H9 (cell line): ENCODE data around the gene DNAJB4. TPM values are rescaled to one million over a fixed set of nuclear protein-coding genes. Genes with fewer than 3 reads are reported as not detected.

Source experiments
- DNase-seq: peaks from one replicate; pipeline ENCODE4 v3.0.0-alpha.2; 2017
- H2AFZ ChIP-seq: one replicate; pipeline ENCODE4 v1.6.1; 2013; ENCODE audit warnings: mild to moderate bottlenecking, low read length, control low read depth, moderate library complexity
- H2AK5ac ChIP-seq: 2 replicates; pipeline ENCODE4 v1.6.1; 2013; ENCODE audit warnings: low read length, control low read depth, mixed read lengths; ENCODE audit not compliant: insufficient read length
- H2BK120ac ChIP-seq: one replicate; pipeline ENCODE4 v1.6.1; 2013; ENCODE audit warnings: low read depth, mild to moderate bottlenecking, low read length, control low read depth, inconsistent platforms; ENCODE audit not compliant: poor library complexity, severe bottlenecking
- H2BK12ac ChIP-seq: 2 replicates; pipeline ENCODE4 v1.6.1; 2013; ENCODE audit warnings: low read length, control low read depth, mixed read lengths, low read depth; ENCODE audit not compliant: insufficient read length
- H2BK15ac ChIP-seq: 2 replicates; pipeline ENCODE4 v1.6.1; 2013; ENCODE audit warnings: low read depth, low read length, control low read depth
- H2BK20ac ChIP-seq: one replicate; pipeline ENCODE4 v1.6.1; 2013; ENCODE audit warnings: low read depth, mild to moderate bottlenecking, low read length, control low read depth, inconsistent platforms; ENCODE audit not compliant: poor library complexity, severe bottlenecking
- H2BK5ac ChIP-seq: 2 replicates; pipeline ENCODE4 v1.6.1; 2013; ENCODE audit warnings: low read length, control low read depth, mixed read lengths; ENCODE audit not compliant: insufficient read length
- H3K14ac ChIP-seq: 2 replicates; pipeline ENCODE4 v1.6.1; 2013; ENCODE audit warnings: low read length, control low read depth; ENCODE audit not compliant: insufficient read depth
- H3K18ac ChIP-seq: 2 replicates; pipeline ENCODE4 v1.6.1; 2013; ENCODE audit warnings: low read depth, mild to moderate bottlenecking, mixed read lengths, low read length, control low read depth; ENCODE audit not compliant: insufficient read length
- H3K23ac ChIP-seq: 2 replicates; pipeline ENCODE4 v1.6.1; 2013; ENCODE audit warnings: low read length, control low read depth, mixed read lengths, low read depth; ENCODE audit not compliant: insufficient read length
- H3K23me2 ChIP-seq: 2 replicates; pipeline ENCODE4 v1.6.1; 2013; ENCODE audit warnings: low read depth, mild to moderate bottlenecking, mixed read lengths, low read length, control low read depth; ENCODE audit not compliant: insufficient read length, poor library complexity, severe bottlenecking
- H3K27ac ChIP-seq: 2 replicates; pipeline ENCODE4 v1.5.1; 2013; ENCODE audit warnings: low read length, control low read depth, mixed read lengths, low read depth; ENCODE audit not compliant: insufficient read length
- H3K27me3 ChIP-seq: 2 replicates; pipeline ENCODE4 v1.6.1; 2013; ENCODE audit warnings: low read length, control low read depth, inconsistent platforms; ENCODE audit not compliant: insufficient read depth
- H3K4ac ChIP-seq: 2 replicates; pipeline ENCODE4 v1.6.1; 2013; ENCODE audit warnings: low read depth, mild to moderate bottlenecking, control low read depth, inconsistent platforms, low read length, moderate library complexity
- H3K4me1 ChIP-seq: 2 replicates; pipeline ENCODE4 v1.6.1; 2013; ENCODE audit warnings: low read length, control low read depth, inconsistent platforms; ENCODE audit not compliant: insufficient read depth
- H3K4me2 ChIP-seq: 2 replicates; pipeline ENCODE4 v1.6.1; 2013; ENCODE audit warnings: low read length, control low read depth, mixed read lengths; ENCODE audit not compliant: insufficient read length, insufficient read depth
- H3K56ac ChIP-seq: 2 replicates; pipeline ENCODE4 v1.6.1; 2013; ENCODE audit warnings: low read depth, mild to moderate bottlenecking, mixed read lengths, low read length, control low read depth; ENCODE audit not compliant: insufficient read length
- H3K79me1 ChIP-seq: 2 replicates; pipeline ENCODE4 v1.6.1; 2013; ENCODE audit warnings: low read depth, mild to moderate bottlenecking, moderate library complexity, low read length, control low read depth, inconsistent platforms; ENCODE audit not compliant: insufficient read depth, poor library complexity, severe bottlenecking
- H3K79me2 ChIP-seq: 2 replicates; pipeline ENCODE4 v1.6.1; 2013; ENCODE audit warnings: low read length, control low read depth, inconsistent platforms; ENCODE audit not compliant: insufficient read depth
- H3K9ac ChIP-seq: 2 replicates; pipeline ENCODE4 v1.6.1; 2013; ENCODE audit warnings: low read length, control low read depth, mixed read lengths; ENCODE audit not compliant: insufficient read length; ENCODE audit errors: extremely low read depth
- H3K9me3 ChIP-seq: one replicate; pipeline ENCODE4 v1.6.1; 2013; ENCODE audit warnings: low read depth, low read length, inconsistent platforms; ENCODE audit not compliant: control insufficient read depth
- H3T11ph ChIP-seq: one replicate; pipeline ENCODE4 v1.6.1; 2013; ENCODE audit warnings: mild to moderate bottlenecking, low read length, control low read depth, inconsistent platforms
- H4K20me1 ChIP-seq: one replicate; pipeline ENCODE4 v1.6.1; 2013; ENCODE audit not compliant: control insufficient read depth, insufficient read length, insufficient read depth
- H4K5ac ChIP-seq: 2 replicates; pipeline ENCODE4 v1.6.1; 2013; ENCODE audit warnings: low read depth, mild to moderate bottlenecking, mixed read lengths, low read length, control low read depth; ENCODE audit not compliant: insufficient read length
- H4K8ac ChIP-seq: replicated peaks from 2 replicates; pipeline ENCODE4 v1.6.1; 2013; ENCODE audit warnings: low read length, control low read depth, mixed read lengths, low read depth; ENCODE audit not compliant: insufficient read length
- H4K91ac ChIP-seq: 2 replicates; pipeline ENCODE4 v1.6.1; 2013; ENCODE audit warnings: low read depth, mild to moderate bottlenecking, moderate library complexity, mixed read lengths, low read length, control low read depth; ENCODE audit not compliant: insufficient read length
- H3K27ac Mint-ChIP-seq, 3 experiments: 2 replicates in 2 of 3; 3 replicates in 1 of 3; pipeline ENCODE4 v1.8.0; 2020 to 2021; ENCODE audit warnings: mixed read lengths in 3 of 3, mild to moderate bottlenecking in 1 of 3, moderate library complexity in 1 of 3
- H3K27me3 Mint-ChIP-seq: 2 replicates; pipeline ENCODE4 v1.8.0; 2021; ENCODE audit warnings: low read depth, mild to moderate bottlenecking, moderate library complexity, mixed read lengths
- H3K36me3 Mint-ChIP-seq, 3 experiments: 2 replicates in 2 of 3; 3 replicates in 1 of 3; pipeline ENCODE4 v1.8.0; 2020 to 2021; ENCODE audit warnings: low read depth in 3 of 3, mixed read lengths in 3 of 3; ENCODE audit not compliant: insufficient read depth in 1 of 3
- H3K4me1 Mint-ChIP-seq, 2 experiments: 2 replicates each; pipeline ENCODE4 v1.8.0; 2020; ENCODE audit warnings: mixed read lengths in 2 of 2
- H3K4me3 Mint-ChIP-seq, 2 experiments: 2 replicates in 1 of 2; 3 replicates in 1 of 2; pipeline ENCODE4 v1.8.0; 2020 to 2021; ENCODE audit warnings: mild to moderate bottlenecking in 2 of 2, mixed read lengths in 2 of 2, moderate library complexity in 1 of 2
- H3K9me3 Mint-ChIP-seq, 2 experiments: 2 replicates in 1 of 2; 3 replicates in 1 of 2; pipeline ENCODE4 v1.8.0; 2020; ENCODE audit warnings: mild to moderate bottlenecking in 2 of 2, mixed read lengths in 2 of 2, moderate library complexity in 1 of 2
- WGBS: extraction: QIAGEN DNeasy Blood & Tissue Kit; methylation state at CpG from one replicate; pipeline ENCODE4 v1.1.7; 2013; ENCODE audit warnings: missing lambda C conversion rate, low lambda C conversion rate, mixed read lengths; ENCODE audit not compliant: insufficient read length; ENCODE audit errors: extremely low coverage; 5-methylcytosine and 5-hydroxymethylcytosine counted together
- total RNA-seq: library from RNA; stranded (reverse); gene quantifications from 2 replicates; pipeline ENCODE4 v1.2.1, GENCODE V29; 2021
- TF ChIP-seq, protein P1 (sequence below): fragments of 200-600 bp; sonication (generic); conservative IDR thresholded peaks from 3 replicates; pipeline ENCODE4 v1.8.0; 2021; ENCODE audit warnings: antibody characterized with exemption, mild to moderate bottlenecking

Gene DNAJB4
- total RNA-seq, 1 experiment from 2014 or later: 8.1 TPM

DNA sequence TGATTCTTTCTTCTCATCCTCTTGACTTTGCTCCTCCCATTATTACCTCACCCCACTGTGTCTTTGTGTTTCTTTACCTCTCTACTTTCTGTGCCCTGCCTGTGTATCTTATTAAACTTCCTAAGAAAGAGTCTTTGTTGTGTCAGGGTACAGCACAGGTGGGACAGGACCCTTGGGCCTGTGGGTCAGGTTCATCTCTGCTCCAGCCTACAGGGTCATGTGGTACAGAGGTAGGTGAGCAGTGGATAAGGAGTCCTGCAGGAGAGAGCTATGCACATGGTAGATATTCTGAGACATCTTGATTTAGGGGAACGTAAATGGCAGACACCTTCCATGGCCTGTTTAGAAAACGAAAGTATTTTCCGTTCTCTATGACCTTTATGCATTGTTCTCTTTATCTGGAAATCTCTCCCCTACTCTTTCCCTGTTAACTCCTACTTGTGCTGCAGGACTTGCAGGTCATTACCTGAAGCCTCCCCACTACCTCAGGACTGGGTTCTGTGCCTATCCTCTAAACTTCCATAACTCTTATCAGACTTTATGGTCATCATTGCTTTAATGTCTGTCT lies 50.9 kb downstream of the DNAJB4 start:
- Mint-ChIP-seq H3K27ac (no peak overlapping the region), H3K4me1 (peaks cover 6% of the 10 kb centered on the region in 2 experiments; a peak in 2 of 4 replicates), H3K9me3 (no peaks in the 10 kb centered on the region), H3K4me3 (no peak overlapping the region), H3K27me3 (no peaks in the 10 kb centered on the region; the same call in 1 of the 2 replicates), H3K36me3 (no peaks in the 10 kb centered on the region)
- H3K4me2 ChIP-seq: no peak overlapping the region
- WGBS: no CpG with 5 or more reads among the region's 3 CpGs
- DNase-seq: no peak
- no peak overlapping the region for H2AFZ ChIP-seq
- no peaks in the 10 kb centered on the region for H3K9me3 ChIP-seq
- no peak overlapping the region for H2BK5ac ChIP-seq
- no peak overlapping the region for H2BK15ac ChIP-seq
- no peaks in the 10 kb centered on the region for H3K23me2 ChIP-seq
- no peaks in the 10 kb centered on the region for H3K4me1 ChIP-seq
- H3K27me3 ChIP-seq: no peaks in the 10 kb centered on the region
- H2BK20ac ChIP-seq: no peak overlapping the region
- no peak overlapping the region for H2AK5ac ChIP-seq
- TF ChIP-seq, protein P1, sequence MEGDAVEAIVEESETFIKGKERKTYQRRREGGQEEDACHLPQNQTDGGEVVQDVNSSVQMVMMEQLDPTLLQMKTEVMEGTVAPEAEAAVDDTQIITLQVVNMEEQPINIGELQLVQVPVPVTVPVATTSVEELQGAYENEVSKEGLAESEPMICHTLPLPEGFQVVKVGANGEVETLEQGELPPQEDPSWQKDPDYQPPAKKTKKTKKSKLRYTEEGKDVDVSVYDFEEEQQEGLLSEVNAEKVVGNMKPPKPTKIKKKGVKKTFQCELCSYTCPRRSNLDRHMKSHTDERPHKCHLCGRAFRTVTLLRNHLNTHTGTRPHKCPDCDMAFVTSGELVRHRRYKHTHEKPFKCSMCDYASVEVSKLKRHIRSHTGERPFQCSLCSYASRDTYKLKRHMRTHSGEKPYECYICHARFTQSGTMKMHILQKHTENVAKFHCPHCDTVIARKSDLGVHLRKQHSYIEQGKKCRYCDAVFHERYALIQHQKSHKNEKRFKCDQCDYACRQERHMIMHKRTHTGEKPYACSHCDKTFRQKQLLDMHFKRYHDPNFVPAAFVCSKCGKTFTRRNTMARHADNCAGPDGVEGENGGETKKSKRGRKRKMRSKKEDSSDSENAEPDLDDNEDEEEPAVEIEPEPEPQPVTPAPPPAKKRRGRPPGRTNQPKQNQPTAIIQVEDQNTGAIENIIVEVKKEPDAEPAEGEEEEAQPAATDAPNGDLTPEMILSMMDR: no peak
- H3K14ac ChIP-seq: no peak overlapping the region
- H3T11ph ChIP-seq: no peak overlapping the region
- H3K79me1 ChIP-seq: no peaks in the 10 kb centered on the region
- H4K91ac ChIP-seq: no peak overlapping the region
- no peak overlapping the region for H3K56ac ChIP-seq
- H2BK12ac ChIP-seq: no peak overlapping the region
- H3K18ac ChIP-seq: no peak overlapping the region
- no peak overlapping the region for H3K9ac ChIP-seq
- H4K20me1 ChIP-seq: no peaks in the 10 kb centered on the region
- no peak overlapping the region for H4K5ac ChIP-seq
- H3K79me2 ChIP-seq: no peaks in the 10 kb centered on the region
- no peak overlapping the region for H3K4ac ChIP-seq
- H2BK120ac ChIP-seq: no peak overlapping the region
- no peak overlapping the region for H3K23ac ChIP-seq
- no peak overlapping the region for H3K27ac ChIP-seq
- no peak overlapping the region for H4K8ac ChIP-seq
